K562 (cell line): Measurements from ENCODE around the gene FGF16. TPM values are rescaled to one million over a fixed set of nuclear protein-coding genes. Genes with fewer than 3 reads are reported as not detected.

Experiments
- ATAC-seq: fragments of 200-7000 bp; cut with Tn5 transposase; 3 replicates; pipeline ENCODE4 v1.9.1; 2020; ENCODE audit warnings: moderate library complexity
- BruUV-seq: library from RNA; stranded (reverse); fragments of 400-500 nt; replicated peaks from 2 replicates; lab custom pipeline; 2021; lab: Mats Ljungman, UMichigan
- CTCF ChIA-PET: fragments of 300-600 bp; formaldehyde crosslinking; extraction: SDS; loops from one replicate; lab custom pipeline; 2021; ENCODE audit warnings: low intra/inter-chr PET ratio; lab: Yijun Ruan, JAX
- POLR2A ChIA-PET: fragments of 300-600, 350-650 bp; sonication (Branson Sonifier 250); formaldehyde crosslinking; extraction: SDS; loops from one replicate; lab custom pipeline; 2021; ENCODE audit warnings: antibody characterized with exemption, inconsistent platforms; lab: Yijun Ruan, JAX
- DNase-seq, 4 experiments: peaks; one replicate each; pipeline versions ENCODE4 v3.0.0 to v3.0.0-alpha.2; 2011 to 2018; ENCODE audit warnings: low spot score in 3 of 4, mixed read lengths in 3 of 4; ENCODE audit errors: extremely low read depth in 1 of 4
- FAIRE-seq: peaks from 2 replicates; lab custom pipeline; 2011; peaks lifted over from hg19 to GRCh38; lab: Jason Lieb, UNC
- H2AFZ ChIP-seq: 2 replicates; pipeline ENCODE4 v1.6.0; 2011; ENCODE audit warnings: low read depth, low read length, control low read depth, inconsistent platforms
- H3K27ac ChIP-seq: fragments of 200-600 bp; 3 replicates; pipeline ENCODE4 v1.8.0; 2011; ENCODE audit warnings: low read depth, mild to moderate bottlenecking, control low read depth, inconsistent platforms, low read length, moderate library complexity, mixed read lengths; ENCODE audit errors: extremely low read depth
- H3K27me3 ChIP-seq, 2 experiments: fragments of 300-600 bp in 1 of 2; 2 replicates in 1 of 2; 3 replicates in 1 of 2; pipeline versions ENCODE4 v1.6.0 to v1.8.0; 2011; ENCODE audit warnings: inconsistent platforms in 2 of 2, low read length in 2 of 2, mild to moderate bottlenecking in 1 of 2, mixed read lengths in 1 of 2, moderate library complexity in 1 of 2; ENCODE audit not compliant: control insufficient read depth in 2 of 2, insufficient read depth in 2 of 2
- H3K36me3 ChIP-seq: fragments of 300-600 bp; 3 replicates; pipeline ENCODE4 v1.8.0; 2011; ENCODE audit warnings: mild to moderate bottlenecking, low read length, inconsistent platforms; ENCODE audit not compliant: control insufficient read depth, insufficient read depth
- H3K4me1 ChIP-seq, 2 experiments: fragments of 200-600 bp in 1 of 2; replicated peaks in 1 of 2; 2 replicates in 1 of 2; 3 replicates in 1 of 2; pipeline versions ENCODE4 v1.5.1 to v1.8.0; 2011; ENCODE audit warnings: inconsistent platforms in 2 of 2, low read length in 2 of 2, mild to moderate bottlenecking in 1 of 2, mixed read lengths in 1 of 2, moderate library complexity in 1 of 2; ENCODE audit not compliant: control insufficient read depth in 2 of 2, insufficient read depth in 2 of 2
- H3K4me2 ChIP-seq: 2 replicates; pipeline ENCODE4 v1.6.1; 2011; ENCODE audit warnings: low read length, control low read depth, inconsistent platforms, mixed read lengths; ENCODE audit not compliant: insufficient read depth
- H3K4me3 ChIP-seq: fragments of 200-600 bp; sonication (generic), shearing (Covaris generic); 2 replicates; pipeline ENCODE4 v1.5.1; 2016; ENCODE audit warnings: control low read depth, inconsistent platforms
- H3K79me2 ChIP-seq: fragments of 200-600 bp; 3 replicates; pipeline ENCODE4 v1.8.0; 2011; ENCODE audit warnings: low read length, inconsistent platforms; ENCODE audit not compliant: control insufficient read depth, insufficient read depth
- H3K9ac ChIP-seq, 2 experiments: 2 replicates each; pipeline versions ENCODE4 v1.6.0 to v1.6.1; 2011; ENCODE audit warnings: low read depth in 2 of 2, low read length in 2 of 2, control low read depth in 1 of 2, inconsistent platforms in 1 of 2, mild to moderate bottlenecking in 1 of 2, mixed read lengths in 1 of 2; ENCODE audit not compliant: insufficient read depth in 1 of 2
- H3K9me1 ChIP-seq: one replicate; pipeline ENCODE4 v1.6.0; 2011; ENCODE audit warnings: inconsistent platforms, mild to moderate bottlenecking, low read length, moderate library complexity; ENCODE audit not compliant: control insufficient read depth, insufficient read depth
- H3K9me3 ChIP-seq: replicated peaks from 2 replicates; pipeline ENCODE4 v1.5.1; 2011; ENCODE audit warnings: low read depth, low read length, inconsistent platforms; ENCODE audit not compliant: control insufficient read depth, insufficient read depth
- H4K20me1 ChIP-seq: replicated peaks from 2 replicates; pipeline ENCODE4 v1.6.1; 2011; ENCODE audit warnings: low read length, inconsistent platforms, mixed read lengths; ENCODE audit not compliant: control insufficient read depth, insufficient read depth
- BRD4 ChIP-seq: fragments of 200-600 bp; sonication (generic); IDR thresholded peaks from 2 replicates; pipeline ENCODE4 v1.6.1; 2017; ENCODE audit warnings: inconsistent platforms
- CCNT2 ChIP-seq: IDR thresholded peaks from 2 replicates; pipeline ENCODE4 v1.6.1; 2011; ENCODE audit warnings: borderline replicate concordance, low read depth, mild to moderate bottlenecking, moderate library complexity, mixed read lengths, low read length; ENCODE audit not compliant: insufficient read length; ENCODE audit errors: extremely low read depth
- MAZ ChIP-seq, 2 experiments: fragments of 450-650 bp in 1 of 2; sonication (generic) in 1 of 2; formaldehyde crosslinking; IDR thresholded peaks in 1 of 2; conservative IDR thresholded peaks in 1 of 2; 2 replicates each; pipeline versions ENCODE4 v1.4.0 to v1.5.0; 2020; ENCODE audit warnings: mild to moderate bottlenecking in 1 of 2, missing genetic modification reagents in 1 of 2
- MXI1 ChIP-seq: IDR thresholded peaks from 2 replicates; pipeline ENCODE4 v1.6.1; 2011; ENCODE audit warnings: low read depth, mild to moderate bottlenecking, improper control_type of control experiment, low read length
- RCOR1 ChIP-seq, 2 experiments: IDR thresholded peaks; 2 replicates each; pipeline ENCODE4 v1.6.1; 2012; ENCODE audit warnings: low read depth in 2 of 2, low read length in 2 of 2, borderline replicate concordance in 1 of 2, improper control_type of control experiment in 1 of 2
- TOE1 ChIP-seq, 2 experiments: fragments of 450-650 bp in 1 of 2; sonication (generic) in 1 of 2; formaldehyde crosslinking in 1 of 2; IDR thresholded peaks; 2 replicates each; pipeline versions ENCODE4 v1.7.1 to v1.8.0; 2016 to 2022; ENCODE audit warnings: borderline replicate concordance in 2 of 2, mild to moderate bottlenecking in 2 of 2, antibody characterized with exemption in 1 of 2, inconsistent platforms in 1 of 2, low read depth in 1 of 2, missing genetic modification reagents in 1 of 2, moderate library complexity in 1 of 2
- TRIM24 ChIP-seq, 2 experiments: fragments of 450-650 bp; IDR thresholded peaks; 2 replicates each; pipeline ENCODE4 v1.6.1; 2016
- ZFPM2 ChIP-seq: fragments of 250-450 bp; sonication (Bioruptor Pico); IDR thresholded peaks from 2 replicates; pipeline ENCODE4 v1.5.1; 2022; ENCODE audit warnings: mild to moderate bottlenecking
- ZNF140 ChIP-seq: fragments of 250-450 bp; sonication (Bioruptor Pico); IDR thresholded peaks from 2 replicates; pipeline ENCODE4 v1.8.0; 2021; ENCODE audit warnings: moderate library complexity, mild to moderate bottlenecking, inconsistent platforms
- ZNF253 ChIP-seq: fragments of 250-450 bp; sonication (Bioruptor Pico); conservative IDR thresholded peaks from 2 replicates; pipeline ENCODE4 v1.6.1; 2021; ENCODE audit warnings: mild to moderate bottlenecking
- ZNF561 ChIP-seq: fragments of 450-650 bp; formaldehyde crosslinking; conservative IDR thresholded peaks from 2 replicates; pipeline ENCODE4 v1.4.0; 2020; ENCODE audit warnings: mild to moderate bottlenecking, moderate library complexity
- WGBS: fragments of 100-300 bp; shearing (Covaris generic); methylation state at CpG from one replicate; pipeline ENCODE4 v1.1.6; 2016; ENCODE audit warnings: low coverage, mixed read lengths; ENCODE audit not compliant: insufficient coverage; ENCODE audit errors: missing lambda C conversion rate; 5-methylcytosine and 5-hydroxymethylcytosine counted together
- in situ Hi-C: fragments of 300-500 bp; cut with MboI; formaldehyde crosslinking; loops from 4 replicates; pipeline ENCODE4 v1.15.0; 2018; ENCODE audit warnings: inconsistent platforms, mixed read lengths
- intact Hi-C: fragments of 100-400 bp; cut with micrococcal nuclease; formaldehyde crosslinking; loops from 2 replicates; pipeline ENCODE4 v1.14.2; 2022
- polyA plus RNA-seq, 8 experiments: library from polyadenylated mRNA; depleted of rRNA in 4 of 8; stranded (reverse) in 5 of 8; unstranded in 3 of 8; fragments of >200 nt; fragmentation: Nextera tagmentation in 2 of 8; fragmentation: Illumina TruSeq in 1 of 8; extraction: Ambion mirVana in 2 of 8; extraction: Trizol in 1 of 8; gene quantifications; 2 replicates each; pipeline versions ENCODE4 v1.2.1 to v1.2.3, GENCODE V29; 2011 to 2014; ENCODE audit warnings: inconsistent platforms in 1 of 8, missing spikeins in 1 of 8
- total RNA-seq, 7 experiments: library from RNA; depleted of rRNA in 6 of 7; stranded (reverse); fragments of >200 nt in 6 of 7; fragmentation: Illumina TruSeq in 2 of 7; extraction: Trizol in 2 of 7; gene quantifications; 2 replicates each; pipeline versions ENCODE4 v1.2.1 to v1.2.3, GENCODE V29; 2011 to 2021; ENCODE audit warnings: low replicate concordance in 1 of 7
- TF ChIP-seq, protein P1 (sequence below): fragments of 250-450 bp; sonication (Bioruptor Pico); IDR thresholded peaks from 2 replicates; pipeline ENCODE4 v1.9.0; 2021; ENCODE audit warnings: mild to moderate bottlenecking
- TF ChIP-seq, protein P2 (sequence below): sonication (generic); formaldehyde crosslinking; IDR thresholded peaks from 2 replicates; pipeline ENCODE4 v1.8.0; 2022; ENCODE audit warnings: mild to moderate bottlenecking, low read depth, missing genetic modification reagents
- TF ChIP-seq, protein P3 (sequence below): fragments of 250-450 bp; sonication (Bioruptor Pico); IDR thresholded peaks from 2 replicates; pipeline ENCODE4 v1.8.0; 2021; ENCODE audit warnings: mild to moderate bottlenecking, moderate library complexity

FGF16 gene
- total and polyA plus RNA-seq, 9 of the 15 experiments (the other 6 are each of a cell fraction or from before 2014, with no cell fraction given) = not detected

- intact Hi-C loops = no loop called here
- DNase-seq = no peak
- ChIA-PET CTCF (no interaction called here), POLR2A (no interaction called here)
- no TSS peak for BruUV-seq
- H3K27ac ChIP-seq = no peak overlapping the region
- TF ChIP-seq, protein P1, sequence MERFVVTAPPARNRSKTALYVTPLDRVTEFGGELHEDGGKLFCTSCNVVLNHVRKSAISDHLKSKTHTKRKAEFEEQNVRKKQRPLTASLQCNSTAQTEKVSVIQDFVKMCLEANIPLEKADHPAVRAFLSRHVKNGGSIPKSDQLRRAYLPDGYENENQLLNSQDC (CRISPR knock-in tag) = no peak
- TF ChIP-seq, protein P2, sequence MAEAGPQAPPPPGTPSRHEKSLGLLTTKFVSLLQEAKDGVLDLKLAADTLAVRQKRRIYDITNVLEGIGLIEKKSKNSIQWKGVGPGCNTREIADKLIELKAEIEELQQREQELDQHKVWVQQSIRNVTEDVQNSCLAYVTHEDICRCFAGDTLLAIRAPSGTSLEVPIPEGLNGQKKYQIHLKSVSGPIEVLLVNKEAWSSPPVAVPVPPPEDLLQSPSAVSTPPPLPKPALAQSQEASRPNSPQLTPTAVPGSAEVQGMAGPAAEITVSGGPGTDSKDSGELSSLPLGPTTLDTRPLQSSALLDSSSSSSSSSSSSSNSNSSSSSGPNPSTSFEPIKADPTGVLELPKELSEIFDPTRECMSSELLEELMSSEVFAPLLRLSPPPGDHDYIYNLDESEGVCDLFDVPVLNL (CRISPR knock-in tag) = no peak
- no peak overlapping the region for H2AFZ ChIP-seq
- H3K4me1 ChIP-seq = no peaks in the 10 kb centered on the region
- no peaks in the 10 kb centered on the region for H4K20me1 ChIP-seq
- no peak for FAIRE-seq
- no peak overlapping the region for H3K9ac ChIP-seq
- no peak overlapping the region for H3K4me2 ChIP-seq
- H3K9me3 ChIP-seq = no peaks in the 10 kb centered on the region
- no peaks in the 10 kb centered on the region for H3K79me2 ChIP-seq
- 16% methylated on average over 2 of the region's 2 CpGs for WGBS
- no peaks in the 10 kb centered on the region for H3K27me3 ChIP-seq
- H3K4me3 ChIP-seq = no peak overlapping the region
- no peaks in the 10 kb centered on the region for H3K9me1 ChIP-seq
- no peak for ATAC-seq
- in situ Hi-C loops = no loop called here
- H3K36me3 ChIP-seq = no peaks in the 10 kb centered on the region
Measured at GRCh38 chrX:77455437-77455836, 8.2 kb downstream of the FGF16 start.

DNA sequence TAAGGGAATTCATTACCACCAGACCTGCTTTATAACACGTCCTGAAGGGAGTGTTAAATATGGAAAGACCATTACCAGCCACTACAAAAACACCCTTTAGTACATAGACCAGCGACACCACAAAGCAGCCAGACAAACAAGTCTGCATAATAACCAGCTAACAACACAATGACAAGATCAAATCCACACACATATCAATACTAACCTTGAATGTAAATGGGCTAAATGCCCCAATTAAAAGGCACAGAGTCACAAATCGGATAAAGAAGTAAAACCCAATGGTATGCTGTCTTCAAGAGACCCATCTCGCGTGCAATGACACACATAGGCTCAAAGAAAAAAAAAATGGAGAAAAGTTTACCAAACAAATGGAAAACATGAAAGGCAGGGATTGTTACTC lies 36.9 kb downstream of the FGF16 start:
- intact Hi-C loops (no loop called here), in situ Hi-C loops (no loop called here)
- no peaks in the 10 kb centered on the region for H3K9me1 ChIP-seq
- no peaks in the 10 kb centered on the region for H3K36me3 ChIP-seq
- no peak overlapping the region for H2AFZ ChIP-seq
- 0% methylated on average over 4 of the region's 5 CpGs for whole genome bisulfite sequencing
- H3K9ac ChIP-seq = no peak overlapping the region
- BruUV-seq = no TSS peak
- ATAC-seq (no peak), FAIRE-seq (no peak), DNase-seq (no peak)
- no peaks in the 10 kb centered on the region for H3K79me2 ChIP-seq
- H3K27me3 ChIP-seq = no peaks in the 10 kb centered on the region
- H3K4me3 ChIP-seq = no peak overlapping the region
- ChIA-PET CTCF (no interaction called here), POLR2A (no interaction called here)
- H4K20me1 ChIP-seq = no peaks in the 10 kb centered on the region
- no peak overlapping the region for H3K4me2 ChIP-seq
- no peaks in the 10 kb centered on the region for H3K4me1 ChIP-seq
- H3K9me3 ChIP-seq = no peaks in the 10 kb centered on the region
- no peak overlapping the region for H3K27ac ChIP-seq
- no peak for TF ChIP-seq ZFPM2 (CRISPR knock-in tag)
- no peak for TF ChIP-seq MAZ (CRISPR knock-in tag; conservative IDR thresholded peaks at IDR 0.05 in 1 of 2, IDR thresholded peaks at IDR 0.05 in 1 of 2)
- no peak for TF ChIP-seq BRD4
- no peak for TF ChIP-seq CCNT2
- no peak for TF ChIP-seq ZNF253 (CRISPR knock-in tag)
- no peak for TF ChIP-seq MXI1
- TF ChIP-seq RCOR1 (IDR thresholded peaks at IDR 0.05; ENCODE audit: borderline replicate concordance in 1 of 2, low read depth in 2 of 2, low read length in 2 of 2) = no peak
- TF ChIP-seq ZNF140 (CRISPR knock-in tag) = no peak
- TF ChIP-seq TRIM24 (IDR thresholded peaks at IDR 0.05) = no peak
- no peak for TF ChIP-seq ZNF561 (CRISPR knock-in tag)
- no peak for TF ChIP-seq TOE1 (IDR thresholded peaks at IDR 0.05; ENCODE audit: borderline replicate concordance)
- TF ChIP-seq TOE1 (CRISPR knock-in tag; IDR thresholded peaks at IDR 0.05; ENCODE audit: borderline replicate concordance, low read depth) = no peak
- TF ChIP-seq, protein P3, sequence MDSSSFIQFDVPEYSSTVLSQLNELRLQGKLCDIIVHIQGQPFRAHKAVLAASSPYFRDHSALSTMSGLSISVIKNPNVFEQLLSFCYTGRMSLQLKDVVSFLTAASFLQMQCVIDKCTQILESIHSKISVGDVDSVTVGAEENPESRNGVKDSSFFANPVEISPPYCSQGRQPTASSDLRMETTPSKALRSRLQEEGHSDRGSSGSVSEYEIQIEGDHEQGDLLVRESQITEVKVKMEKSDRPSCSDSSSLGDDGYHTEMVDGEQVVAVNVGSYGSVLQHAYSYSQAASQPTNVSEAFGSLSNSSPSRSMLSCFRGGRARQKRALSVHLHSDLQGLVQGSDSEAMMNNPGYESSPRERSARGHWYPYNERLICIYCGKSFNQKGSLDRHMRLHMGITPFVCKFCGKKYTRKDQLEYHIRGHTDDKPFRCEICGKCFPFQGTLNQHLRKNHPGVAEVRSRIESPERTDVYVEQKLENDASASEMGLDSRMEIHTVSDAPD (CRISPR knock-in tag) = no peak
